Measurements from ENCODE around the gene PARP11.

PARP11 gene

GRCh38 chr12:3827301-3828000 is 45.7 kb downstream of the PARP11 start:
- DNase-seq (ENCODE audit: low read depth in 2 of 3, low spot score in 2 of 3), result no peak

GRCh38 chr12:3821441-3821840 is 51.8 kb downstream of the PARP11 start:
- DNase-seq (ENCODE audit: low read depth in 2 of 3, low spot score in 2 of 3), result no peak

- DNase-seq (ENCODE audit: low read depth in 2 of 3, low spot score in 2 of 3), result no peak
These were observed 53.1 kb downstream of the PARP11 start for GRCh38 chr12:3820122-3820521.

- no peak for DNase-seq (ENCODE audit: low read depth in 2 of 3, low spot score in 2 of 3)
These were observed 56.9 kb downstream of the PARP11 start for GRCh38 chr12:3816266-3816665.

DNA sequence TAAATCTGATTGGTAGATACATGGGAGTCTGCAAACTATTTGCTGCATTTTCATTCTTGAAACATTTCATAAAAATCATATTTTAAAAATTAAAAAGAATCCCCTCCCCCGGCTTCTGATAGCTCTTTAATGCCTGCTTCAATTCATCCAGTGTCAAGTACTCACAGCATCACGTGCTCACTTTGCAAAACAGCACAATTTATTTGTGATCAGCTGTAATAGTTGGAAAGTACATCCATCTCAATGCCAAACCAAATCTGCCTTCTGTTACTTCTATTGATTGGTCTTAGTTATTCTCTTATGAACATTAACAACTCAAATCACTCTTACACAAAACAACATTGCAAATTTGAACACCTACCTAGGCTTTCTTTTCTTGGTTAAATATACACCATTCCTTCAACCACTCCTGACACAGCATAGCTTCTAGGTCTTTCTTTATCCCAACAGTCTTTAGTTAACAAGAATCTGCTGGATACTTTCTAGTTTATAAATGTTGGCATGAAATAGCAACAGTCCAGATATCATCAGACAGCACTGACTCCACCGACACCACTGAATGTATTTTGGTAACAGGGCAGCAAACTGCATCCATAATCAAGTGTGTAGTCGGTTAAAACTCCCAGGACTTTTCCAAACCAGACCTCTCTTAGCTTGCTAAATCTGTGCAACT is 58.0 kb downstream of the PARP11 start:
- no peak for DNase-seq (ENCODE audit: low read depth in 2 of 3, low spot score in 2 of 3)

- no peak for DNase-seq (ENCODE audit: low read depth in 2 of 3, low spot score in 2 of 3)
These were observed 62.7 kb downstream of the PARP11 start for GRCh38 chr12:3810540-3810939.

GRCh38 chr12:3810016-3810370 is 63.2 kb downstream of the PARP11 start:
- no peak for DNase-seq (ENCODE audit: low read depth in 2 of 3, low spot score in 2 of 3)

DNA sequence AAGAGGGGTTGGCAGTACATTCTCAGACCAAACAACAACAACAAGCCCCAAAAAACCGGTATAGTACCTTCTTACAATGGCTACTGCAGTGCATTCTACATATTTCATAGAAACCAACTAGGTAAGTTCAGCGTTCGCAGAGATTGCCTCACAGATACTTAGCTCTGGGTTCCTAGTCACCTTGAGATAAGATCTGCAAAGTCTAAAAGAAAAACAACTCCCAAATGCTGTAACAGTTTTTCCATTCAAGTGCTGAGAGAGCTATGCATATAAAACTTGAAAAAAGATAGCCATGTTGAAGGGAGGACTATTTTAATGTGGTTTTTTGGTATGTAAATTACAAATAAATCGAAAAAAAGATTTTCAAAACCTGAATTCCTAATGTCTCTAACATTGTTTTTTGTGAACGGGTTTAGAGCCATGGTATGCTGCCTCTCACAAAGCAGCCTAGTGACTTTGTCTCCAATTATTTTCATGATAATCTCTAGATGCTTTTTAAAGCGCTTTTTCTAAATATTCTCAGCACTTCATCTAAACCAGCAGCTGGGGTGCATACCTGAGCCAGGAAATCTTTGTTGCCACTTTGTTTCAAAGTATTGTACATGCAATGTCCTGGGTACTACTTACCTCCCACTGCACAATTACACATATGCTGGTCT is 63.7 kb downstream of the PARP11 start:
- DNase-seq (ENCODE audit: low read depth in 2 of 3, low spot score in 2 of 3), result no peak

GRCh38 chr12:3805077-3805476 is 68.1 kb downstream of the PARP11 start:
- no peak for DNase-seq (ENCODE audit: low read depth in 2 of 3, low spot score in 2 of 3)

DNA sequence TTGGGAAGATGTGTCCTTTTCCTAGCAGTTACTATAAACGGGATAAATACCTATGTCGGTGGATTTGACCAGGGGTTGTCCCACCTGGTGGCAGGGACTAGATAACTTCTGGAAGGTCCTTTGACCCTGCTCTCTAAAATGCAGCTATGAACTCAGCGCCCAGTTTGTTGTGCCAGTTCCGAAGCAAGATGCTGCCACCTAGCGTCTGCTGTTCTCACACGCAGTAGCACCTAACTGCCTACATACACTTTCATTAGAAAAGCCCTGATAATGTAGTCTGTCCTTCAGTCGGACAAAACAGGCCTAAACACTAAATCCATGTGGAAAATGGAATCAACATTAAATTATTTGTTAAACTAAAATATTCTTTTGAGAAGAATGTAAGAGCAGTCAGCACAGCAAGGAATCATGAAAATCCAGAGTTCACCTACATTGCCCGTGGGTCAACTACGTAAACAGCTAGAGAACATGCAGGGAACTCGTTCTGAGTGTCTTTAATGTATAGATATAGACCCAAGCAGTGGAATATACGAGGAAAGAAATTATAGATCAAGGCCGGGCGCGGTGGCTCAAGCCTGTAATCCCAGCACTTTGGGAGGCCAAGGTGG is 69.2 kb downstream of the PARP11 start:
- peak; percentile 1 to 37 (median 20) for DNase-seq (ENCODE audit: low read depth in 2 of 3, low spot score in 2 of 3)

- DNase-seq (ENCODE audit: low read depth in 2 of 3, low spot score in 2 of 3), result no peak
These were observed 70.5 kb downstream of the PARP11 start for GRCh38 chr12:3802721-3803120.

GRCh38 chr12:3797531-3798048 is 75.6 kb downstream of the PARP11 start:
- DNase-seq (ENCODE audit: low read depth in 2 of 3, low spot score in 2 of 3), result no peak

DNA sequence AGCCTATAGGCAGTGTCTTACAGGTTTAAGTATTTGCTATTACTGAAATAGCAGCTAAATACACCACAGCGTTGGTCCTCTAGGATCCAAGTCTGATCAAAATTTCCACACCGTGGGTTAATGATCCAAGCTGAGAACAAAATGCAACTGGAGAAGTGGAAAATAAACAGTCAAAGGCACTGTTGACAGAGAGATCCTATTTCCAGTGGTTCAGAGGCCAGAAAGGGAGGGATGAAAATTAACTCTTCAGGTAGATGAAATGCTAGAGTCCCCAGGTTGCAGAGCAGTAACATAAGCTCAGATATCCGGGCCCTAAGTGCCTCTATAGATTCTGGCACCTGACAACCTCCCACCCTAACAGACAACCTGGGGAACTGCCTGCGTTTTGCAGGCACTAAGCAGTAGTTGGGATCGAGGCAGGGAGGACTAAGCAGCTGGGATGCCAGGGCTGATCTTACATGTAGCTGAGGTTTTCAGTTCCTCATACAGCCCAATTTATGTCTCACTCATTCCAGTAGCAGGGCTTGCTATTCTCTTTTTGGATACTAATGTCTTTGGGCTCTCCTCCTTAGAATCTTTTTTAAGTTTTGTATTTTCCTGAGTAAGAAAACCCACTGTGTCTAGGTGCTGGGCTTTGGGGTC is 77.6 kb downstream of the PARP11 start:
- DNase-seq (ENCODE audit: low read depth in 2 of 3, low spot score in 2 of 3), result no peak

DNA sequence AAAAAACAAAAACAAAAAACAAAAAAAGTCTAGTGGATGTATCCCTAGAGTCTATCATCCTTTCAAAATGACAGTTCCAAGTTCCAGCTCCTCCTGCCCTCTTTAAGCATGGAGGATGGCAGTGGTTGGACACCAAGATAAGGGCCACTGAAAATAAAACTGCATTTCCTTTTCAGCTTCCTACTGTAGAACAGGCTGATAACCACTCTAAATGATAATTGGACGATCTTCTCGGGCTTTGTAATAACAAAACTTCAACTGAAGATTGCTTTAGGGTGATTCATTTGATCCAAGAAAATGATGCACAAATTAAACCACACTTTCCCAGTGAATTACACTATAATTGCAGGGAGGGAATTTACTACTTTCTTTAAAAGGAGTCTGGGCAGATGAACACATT is 78.1 kb downstream of the PARP11 start:
- DNase-seq (ENCODE audit: low read depth in 2 of 3, low spot score in 2 of 3), result no peak

GRCh38 chr12:3792623-3793288 is 80.4 kb downstream of the PARP11 start:
- DNase-seq (ENCODE audit: low read depth in 2 of 3, low spot score in 2 of 3), result no peak

GRCh38 chr12:3791256-3791874 is 81.8 kb downstream of the PARP11 start:
- DNase-seq (ENCODE audit: low read depth in 2 of 3, low spot score in 2 of 3), result no peak

- no peak for DNase-seq (ENCODE audit: low read depth in 2 of 3, low spot score in 2 of 3)
These were observed 82.6 kb downstream of the PARP11 start for GRCh38 chr12:3790642-3791041.

DNA sequence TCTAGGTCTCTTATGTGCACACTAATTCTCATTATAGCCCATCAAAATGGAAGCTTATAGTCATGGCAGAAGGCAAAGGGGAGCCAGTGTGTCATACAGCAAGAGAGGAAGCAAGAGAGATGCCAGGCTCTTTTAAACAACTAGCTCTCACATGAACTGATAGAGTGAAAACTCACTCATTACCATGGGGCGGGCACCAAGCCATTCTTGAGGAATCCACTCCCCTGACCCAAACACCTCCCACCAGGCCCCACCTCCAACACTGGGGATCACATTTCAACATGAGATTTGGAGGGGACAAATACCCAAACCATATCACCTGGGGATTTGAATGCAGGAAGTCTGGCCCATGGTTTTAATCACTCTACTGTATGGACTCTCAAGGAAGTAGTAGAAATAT is 83.4 kb downstream of the PARP11 start:
- no peak for DNase-seq (ENCODE audit: low read depth in 2 of 3, low spot score in 2 of 3)

DNA sequence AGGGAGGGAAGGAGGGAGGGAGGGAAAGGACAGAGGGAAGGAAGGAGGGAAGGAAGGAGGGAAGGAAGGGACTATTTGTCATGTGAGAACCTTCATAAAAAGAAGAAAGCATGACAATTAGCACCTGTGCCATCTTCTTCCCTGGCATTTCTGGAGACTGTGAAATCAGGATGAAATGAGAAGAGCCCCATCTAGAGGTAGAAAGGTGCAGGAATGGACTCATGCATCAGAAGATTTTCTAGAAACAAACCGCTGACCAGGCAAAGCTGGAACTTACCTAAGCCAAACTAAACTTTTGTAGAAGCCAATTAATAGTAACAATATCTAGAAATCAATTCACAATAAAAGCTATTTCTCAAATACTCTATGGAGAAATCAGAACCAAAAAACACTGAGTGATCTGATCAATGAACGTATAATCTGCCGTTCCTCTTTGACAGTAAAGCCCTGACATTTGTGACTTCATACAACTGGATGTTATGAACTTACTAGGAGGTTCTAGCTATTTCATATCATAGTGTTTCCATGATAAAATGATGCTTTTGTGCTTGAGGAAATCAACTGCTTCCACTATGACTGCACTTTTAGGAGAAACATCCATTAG is 95.9 kb downstream of the PARP11 start:
- DNase-seq (ENCODE audit: low read depth in 2 of 3, low spot score in 2 of 3), result no peak

Data from activated CD8-positive, alpha-beta memory T cell treated with anti-CD3 and anti-CD28 coated beads for 48 hours (primary cell).